Measurements from ENCODE around the gene PPM1D. TPM values are rescaled to one million over a fixed set of nuclear protein-coding genes. Genes with fewer than 3 reads are reported as not detected.

PPM1D gene
- total RNA-seq, 2 experiments from 2014 or later = 9.4 to 10.9 TPM

DNA sequence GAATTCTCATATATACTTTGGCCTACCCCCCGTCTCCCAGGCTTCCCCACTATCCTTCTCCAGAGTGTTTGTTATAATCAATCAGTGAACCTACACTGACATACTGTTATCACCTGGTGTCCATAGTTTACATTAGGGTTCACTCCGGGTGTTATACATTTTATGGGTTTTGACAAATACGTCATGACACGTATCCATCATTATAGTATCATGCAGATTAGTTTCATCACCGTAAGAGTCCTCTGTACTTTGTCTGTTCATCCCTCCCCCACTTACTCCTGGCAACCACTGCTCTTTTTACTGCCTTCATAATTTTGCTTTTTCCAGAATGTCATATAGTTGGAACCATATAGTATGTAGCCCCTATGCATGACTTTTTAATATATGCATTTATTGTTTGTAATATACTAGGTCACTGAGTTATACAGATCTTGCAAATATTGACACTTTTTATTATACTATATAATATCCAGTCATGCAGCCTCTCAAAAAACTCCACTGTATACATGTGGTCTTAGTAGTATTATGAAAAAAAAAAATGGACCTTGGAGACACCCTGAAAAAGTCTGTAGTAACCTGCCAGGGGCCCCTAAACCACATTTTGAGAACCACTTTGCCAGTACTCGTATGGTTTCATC, 28.4 kb downstream of the PPM1D start:
- intact Hi-C loops (cut with micrococcal nuclease) = no loop called here
- no peak for DNase-seq
- Mint-ChIP-seq H3K27me3 (no peaks in the 10 kb centered on the region), H3K27ac (no peak overlapping the region), H3K4me3 (no peak overlapping the region), H3K36me3 (peaks cover 2% of the 10 kb centered on the region), H3K4me1 (ENCODE audit: low read depth) (peaks cover 5% of the 10 kb centered on the region), H3K9me3 (no peaks in the 10 kb centered on the region)
- ChIA-PET POLR2A (no interaction called here), CTCF (no interaction called here)

DNA sequence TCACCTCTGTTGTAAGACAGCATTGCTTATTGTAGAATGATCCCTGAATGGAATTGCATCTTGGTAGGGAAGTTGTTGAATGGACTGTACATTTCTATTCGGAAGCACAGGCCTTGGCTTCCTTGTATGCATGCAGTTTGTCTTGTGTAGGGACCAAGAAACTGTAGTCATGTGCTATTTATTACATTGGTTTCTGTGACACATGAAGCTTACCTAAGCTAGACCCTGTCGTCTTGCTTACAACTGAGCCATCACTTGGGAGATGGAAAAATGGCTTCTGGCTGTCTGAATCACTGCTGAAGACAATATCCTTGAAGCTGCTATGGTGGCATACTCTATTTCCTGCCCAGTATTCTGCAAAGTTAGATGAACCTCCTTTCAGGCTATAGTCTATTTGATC, 29.1 kb downstream of the PPM1D start:
- no peak for DNase-seq
- H3K4me3 Mint-ChIP-seq = no peak overlapping the region
- no peaks in the 10 kb centered on the region for H3K4me1 Mint-ChIP-seq (ENCODE audit: low read depth)
- H3K36me3 Mint-ChIP-seq = peaks cover 2% of the 10 kb centered on the region
- intact Hi-C loops (cut with micrococcal nuclease) = no loop called here
- ChIA-PET POLR2A (no interaction called here), CTCF (interaction anchor here (2.0 kb wide), 1 partner anchor 10 kb away, joined by 8 read pairs; no protein-coding TSS in a partner anchor)
- H3K27me3 Mint-ChIP-seq = no peaks in the 10 kb centered on the region
- H3K27ac Mint-ChIP-seq = no peak overlapping the region
- H3K9me3 Mint-ChIP-seq = no peaks in the 10 kb centered on the region

DNA sequence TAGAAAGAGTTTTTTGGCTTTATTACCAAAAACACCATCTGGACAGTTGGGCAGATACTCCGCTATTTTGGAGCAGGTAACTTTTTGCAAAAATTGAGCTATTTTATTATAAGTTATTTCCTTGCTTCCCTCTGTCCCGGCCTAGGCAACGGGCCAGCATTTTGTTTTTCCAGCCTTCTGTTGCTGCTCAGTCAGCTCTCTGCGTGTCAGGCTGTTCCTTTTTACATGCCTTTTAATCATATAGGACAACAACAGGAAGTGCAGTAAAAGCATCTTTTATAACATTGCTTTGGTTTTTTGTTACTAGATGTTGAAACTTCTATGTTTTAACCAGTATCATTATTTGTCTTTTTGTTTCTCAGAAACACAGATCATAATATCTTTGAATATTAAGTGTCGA, 30.4 kb downstream of the PPM1D start:
- Mint-ChIP-seq H3K27me3 (no peaks in the 10 kb centered on the region), H3K9me3 (no peaks in the 10 kb centered on the region), H3K4me1 (ENCODE audit: low read depth) (no peaks in the 10 kb centered on the region), H3K36me3 (peaks cover 2% of the 10 kb centered on the region), H3K27ac (no peak overlapping the region), H3K4me3 (no peak overlapping the region)
- intact Hi-C loops (cut with micrococcal nuclease) = no loop called here
- CTCF ChIA-PET = interaction anchor here (0.9 to 2.0 kb wide), 4 partner anchors 8 to 594 kb away, joined by 3 to 8 read pairs (median 3); no protein-coding TSS in a partner anchor
- POLR2A ChIA-PET = interaction anchor here (1.4 kb wide), 1 partner anchor 31 kb away, joined by 4 read pairs; no protein-coding TSS in a partner anchor
- DNase-seq = no peak

- H3K4me1 Mint-ChIP-seq (ENCODE audit: low read depth) = no peaks in the 10 kb centered on the region
- no peaks in the 10 kb centered on the region for H3K27me3 Mint-ChIP-seq
- no peak overlapping the region for H3K4me3 Mint-ChIP-seq
- peak overlapping the region; percentile 18 for H3K27ac Mint-ChIP-seq
- H3K36me3 Mint-ChIP-seq = peaks cover 4% of the 10 kb centered on the region
- no peaks in the 10 kb centered on the region for H3K9me3 Mint-ChIP-seq
- ChIA-PET CTCF (interaction anchor here (1.5 to 2.0 kb wide), 2 partner anchors 8 to 594 kb away, joined by 3 to 8 read pairs; no protein-coding TSS in a partner anchor), POLR2A (interaction anchor here (1.4 kb wide), 1 partner anchor 32 kb away, joined by 4 read pairs; no protein-coding TSS in a partner anchor)
- no peak for DNase-seq
- intact Hi-C loops (cut with micrococcal nuclease) = no loop called here
Observed at GRCh38 chr17:60631119-60631518, 31.1 kb downstream of the PPM1D start.

DNA sequence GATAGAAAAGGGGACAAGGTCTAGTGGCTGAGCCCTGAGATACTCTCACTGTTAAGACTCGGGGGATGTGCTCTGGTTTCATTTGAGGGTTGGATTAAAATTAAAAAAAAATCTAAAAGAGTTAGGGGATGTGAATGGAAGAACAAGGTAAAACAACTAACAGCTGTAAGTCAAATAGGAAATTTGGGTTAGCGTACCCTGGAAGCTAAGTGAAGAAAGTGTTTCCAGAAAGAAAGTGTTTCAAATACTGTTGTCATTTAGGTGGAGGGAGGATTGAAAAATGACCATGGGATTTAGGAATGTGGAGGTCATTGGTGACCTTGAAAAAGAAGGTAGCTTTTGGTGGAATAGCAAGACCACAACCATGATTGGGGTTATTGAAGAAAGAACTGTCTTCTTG, 37.7 kb downstream of the PPM1D start:
- no peak for DNase-seq
- no peak overlapping the region for H3K4me3 Mint-ChIP-seq
- H3K36me3 Mint-ChIP-seq = peaks cover 3% of the 10 kb centered on the region
- intact Hi-C loops (cut with micrococcal nuclease) = loop anchor here (1.0 to 5.0 kb wide), 3 partner anchors 36 to 215 kb away; partner anchors contain the start of gene CHCT1
- H3K27ac Mint-ChIP-seq = no peak overlapping the region
- no peaks in the 10 kb centered on the region for H3K9me3 Mint-ChIP-seq
- POLR2A ChIA-PET = interaction anchor here (1.3 kb wide), 1 partner anchor 38 kb away, joined by 4 read pairs; the partner anchor contains the start of gene PPM1D
- peaks cover 8% of the 10 kb centered on the region for H3K4me1 Mint-ChIP-seq (ENCODE audit: low read depth)
- CTCF ChIA-PET = interaction anchor here (0.9 to 4.7 kb wide), 31 partner anchors 8 to 495 kb away, joined by 3 to 32 read pairs (median 5); partner anchors contain the start of gene PPM1D
- no peaks in the 10 kb centered on the region for H3K27me3 Mint-ChIP-seq

- Mint-ChIP-seq H3K27me3 (no peaks in the 10 kb centered on the region), H3K4me3 (no peak overlapping the region), H3K4me1 (ENCODE audit: low read depth) (peaks cover 8% of the 10 kb centered on the region), H3K36me3 (peaks cover 3% of the 10 kb centered on the region), H3K27ac (no peak overlapping the region), H3K9me3 (no peaks in the 10 kb centered on the region)
- no peak for DNase-seq
- intact Hi-C loops (cut with micrococcal nuclease) = loop anchor here (5.0 kb wide), 1 partner anchor 217 kb away; the partner anchor contains the start of gene CHCT1
- POLR2A ChIA-PET = no interaction called here
- CTCF ChIA-PET = interaction anchor here (0.9 to 4.7 kb wide), 24 partner anchors 7 to 496 kb away, joined by 3 to 32 read pairs (median 5); partner anchors contain the start of gene BCAS3
Observed at GRCh38 chr17:60639019-60639330, 39.0 kb downstream of the PPM1D start.

- Mint-ChIP-seq H3K4me1 (ENCODE audit: low read depth) (peaks cover 8% of the 10 kb centered on the region), H3K9me3 (no peaks in the 10 kb centered on the region), H3K27me3 (no peaks in the 10 kb centered on the region), H3K4me3 (no peak overlapping the region), H3K27ac (no peak overlapping the region), H3K36me3 (peaks cover 3% of the 10 kb centered on the region)
- intact Hi-C loops (cut with micrococcal nuclease) = loop anchor here (2.0 kb wide), 1 partner anchor 498 kb away; no protein-coding TSS in a partner anchor
- ChIA-PET CTCF (interaction anchor here (0.6 to 4.7 kb wide), 14 partner anchors 10 to 195 kb away, joined by 3 to 32 read pairs (median 4); partner anchors contain the start of genes BCAS3 and PPM1D), POLR2A (no interaction called here)
- no peak for DNase-seq
Observed at GRCh38 chr17:60640503-60640902, 40.5 kb downstream of the PPM1D start.

- ChIA-PET POLR2A (no interaction called here), CTCF (interaction anchor here (0.8 to 4.7 kb wide), 9 partner anchors 11 to 181 kb away, joined by 3 to 32 read pairs (median 5); partner anchors contain the start of gene PPM1D)
- Mint-ChIP-seq H3K4me1 (ENCODE audit: low read depth) (peaks cover 9% of the 10 kb centered on the region), H3K27ac (no peak overlapping the region), H3K36me3 (peaks cover 1% of the 10 kb centered on the region), H3K27me3 (no peaks in the 10 kb centered on the region), H3K9me3 (no peaks in the 10 kb centered on the region), H3K4me3 (no peak overlapping the region)
- intact Hi-C loops (cut with micrococcal nuclease) = loop anchor here (2.0 kb wide), 1 partner anchor 498 kb away; no protein-coding TSS in a partner anchor
- DNase-seq = no peak
Observed at GRCh38 chr17:60641126-60641525, 41.1 kb downstream of the PPM1D start.

GRCh38 chr17:60641810-60642220, 41.8 kb downstream of the PPM1D start:
- Mint-ChIP-seq H3K4me1 (ENCODE audit: low read depth) (peaks cover 9% of the 10 kb centered on the region), H3K27ac (no peak overlapping the region), H3K9me3 (no peaks in the 10 kb centered on the region), H3K4me3 (no peak overlapping the region), H3K36me3 (peaks cover 1% of the 10 kb centered on the region), H3K27me3 (no peaks in the 10 kb centered on the region)
- CTCF ChIA-PET = interaction anchor here (4.7 kb wide), 1 partner anchor 17 kb away, joined by 32 read pairs; no protein-coding TSS in a partner anchor
- DNase-seq = peak; percentile 64
- intact Hi-C loops (cut with micrococcal nuclease) = loop anchor here (2.0 kb wide), 1 partner anchor 499 kb away; no protein-coding TSS in a partner anchor
- POLR2A ChIA-PET = no interaction called here

DNA sequence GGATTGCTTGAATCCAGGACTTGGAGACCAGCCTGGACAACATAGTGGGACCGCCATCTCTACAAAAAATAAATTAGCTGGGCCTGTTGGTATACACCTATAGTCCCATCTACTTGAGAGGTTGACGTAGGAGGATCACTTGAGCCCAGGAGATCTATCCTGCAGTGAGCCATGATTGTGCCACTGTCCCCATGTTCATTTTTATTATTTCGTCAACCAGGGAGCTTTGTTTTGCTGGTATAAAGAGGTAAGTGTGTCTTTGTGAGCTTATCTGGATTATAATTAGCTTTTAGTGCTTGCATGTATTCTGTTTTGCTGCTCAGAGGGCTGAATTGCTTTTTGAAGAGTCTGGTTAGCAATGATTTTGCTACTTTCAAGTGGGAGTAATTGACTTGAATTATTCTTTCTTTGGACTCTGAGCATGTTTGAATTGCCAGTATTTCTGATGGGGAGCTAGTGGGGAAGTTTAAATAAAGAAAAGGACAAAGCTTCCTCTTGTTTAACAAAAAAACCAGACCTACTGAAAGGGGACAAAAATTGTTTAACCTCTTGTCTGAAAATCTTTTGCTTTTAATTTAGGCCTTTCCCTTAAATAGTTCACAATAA, 46.0 kb downstream of the PPM1D start:
- DNase-seq = no peak
- peaks cover 11% of the 10 kb centered on the region for H3K4me1 Mint-ChIP-seq (ENCODE audit: low read depth)
- H3K27me3 Mint-ChIP-seq = no peaks in the 10 kb centered on the region
- CTCF ChIA-PET = interaction anchor here (0.9 to 1.2 kb wide), 2 partner anchors 8 to 76 kb away, joined by 4 to 6 read pairs; no protein-coding TSS in a partner anchor
- H3K4me3 Mint-ChIP-seq = no peak overlapping the region
- intact Hi-C loops (cut with micrococcal nuclease) = no loop called here
- POLR2A ChIA-PET = no interaction called here
- H3K27ac Mint-ChIP-seq = no peak overlapping the region
- peaks cover 18% of the 10 kb centered on the region for H3K36me3 Mint-ChIP-seq
- no peaks in the 10 kb centered on the region for H3K9me3 Mint-ChIP-seq

DNA sequence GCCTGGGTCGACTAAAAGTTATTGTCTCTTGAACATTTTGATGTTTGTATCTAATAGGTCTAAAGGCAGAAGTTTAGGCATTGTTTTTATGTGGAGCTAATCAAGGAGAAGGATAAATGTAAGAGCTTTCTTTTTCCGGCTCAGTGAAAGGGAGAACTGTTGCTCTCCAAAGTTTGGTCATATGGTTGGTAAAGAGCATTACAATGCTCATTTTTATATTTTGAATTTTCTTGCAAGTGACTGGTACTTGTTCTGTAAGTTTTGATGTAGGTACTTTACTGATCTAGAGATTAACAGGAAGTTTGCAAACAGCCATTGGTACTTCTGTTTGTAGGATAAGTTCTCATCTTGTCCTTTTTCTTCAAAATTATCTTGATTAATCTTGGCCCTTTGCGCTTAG, 46.7 kb downstream of the PPM1D start:
- Mint-ChIP-seq H3K9me3 (no peaks in the 10 kb centered on the region), H3K4me3 (no peak overlapping the region), H3K36me3 (peaks cover 18% of the 10 kb centered on the region), H3K27ac (no peak overlapping the region), H3K27me3 (no peaks in the 10 kb centered on the region), H3K4me1 (ENCODE audit: low read depth) (peaks cover 10% of the 10 kb centered on the region)
- DNase-seq = no peak
- CTCF ChIA-PET = interaction anchor here (0.9 to 1.2 kb wide), 2 partner anchors 9 to 77 kb away, joined by 4 to 6 read pairs; no protein-coding TSS in a partner anchor
- intact Hi-C loops (cut with micrococcal nuclease) = no loop called here
- POLR2A ChIA-PET = no interaction called here

DNA sequence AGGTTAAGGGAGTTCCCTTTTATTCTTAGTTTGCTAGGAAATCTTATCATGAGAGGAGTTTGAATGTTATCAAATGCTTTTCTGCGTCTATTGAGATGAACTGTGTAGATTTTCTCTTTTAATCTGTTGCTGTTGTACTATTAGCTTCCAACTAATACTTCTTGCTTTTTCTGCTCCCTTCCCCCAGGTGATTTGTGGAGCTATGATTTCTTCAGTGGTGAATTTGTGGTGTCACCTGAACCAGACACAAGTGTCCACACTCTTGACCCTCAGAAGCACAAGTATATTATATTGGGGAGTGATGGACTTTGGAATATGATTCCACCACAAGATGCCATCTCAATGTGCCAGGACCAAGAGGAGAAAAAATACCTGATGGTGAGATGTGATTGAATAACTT, 47.7 kb downstream of the PPM1D start:
- H3K4me3 Mint-ChIP-seq = no peak overlapping the region
- intact Hi-C loops (cut with micrococcal nuclease) = no loop called here
- ChIA-PET CTCF (interaction anchor here (1.3 kb wide), 1 partner anchor 9 kb away, joined by 6 read pairs; no protein-coding TSS in a partner anchor), POLR2A (no interaction called here)
- H3K4me1 Mint-ChIP-seq (ENCODE audit: low read depth) = peaks cover 15% of the 10 kb centered on the region
- peaks cover 18% of the 10 kb centered on the region for H3K36me3 Mint-ChIP-seq
- no peak for DNase-seq
- H3K27ac Mint-ChIP-seq = no peak overlapping the region
- no peaks in the 10 kb centered on the region for H3K27me3 Mint-ChIP-seq
- no peaks in the 10 kb centered on the region for H3K9me3 Mint-ChIP-seq
